ENCODE measurements around the gene PLPP7.
"Not testable (repeated sequence)": the region's sequence is repeated elsewhere in the genome, so short reads cannot be mapped to it uniquely, and the experiment has no call there.

Gene PLPP7

DNA sequence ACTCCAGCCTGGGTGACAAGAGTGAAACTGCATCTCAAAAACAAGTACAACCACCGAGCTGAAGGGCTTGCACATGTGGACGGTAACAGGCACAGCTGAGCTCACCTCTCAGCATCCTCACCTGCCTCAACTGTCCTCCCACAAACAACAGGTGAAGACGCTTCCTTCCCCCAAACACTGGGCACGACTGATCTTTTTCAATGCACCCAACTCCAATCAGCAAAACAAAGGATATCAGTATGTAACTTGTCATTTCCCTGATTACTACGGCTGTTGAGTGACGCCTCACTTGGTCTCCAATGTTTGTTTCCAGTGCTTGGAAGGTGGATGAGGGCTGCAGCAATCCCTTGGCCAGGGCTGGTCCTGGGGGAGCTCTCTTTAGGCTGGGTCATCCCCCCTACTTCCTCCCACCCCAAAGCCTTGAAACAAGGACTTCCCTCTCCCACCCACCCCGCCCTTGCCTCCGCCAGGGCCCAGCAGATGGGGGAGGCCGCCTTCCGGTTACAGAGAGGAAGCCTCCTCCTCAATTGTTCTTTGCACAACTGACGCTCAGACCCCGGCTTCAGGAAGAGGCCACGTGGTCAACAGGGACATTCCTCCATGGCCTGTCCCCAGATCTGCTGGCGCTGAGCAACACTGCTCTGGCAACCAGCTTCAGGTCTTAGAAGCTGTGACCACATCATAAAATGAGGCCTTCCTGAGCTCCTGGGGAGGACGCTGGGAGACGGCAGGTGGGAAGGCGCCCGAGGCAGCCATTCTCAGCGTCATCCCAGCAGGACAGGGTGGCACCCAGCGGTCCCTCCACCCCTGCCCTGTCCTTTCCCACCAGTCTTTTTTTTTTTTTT is 19.1 kb upstream of the PLPP7 start:
- peak in 2 of 4 experiments; percentile 34 to 50 for DNase-seq

DNA sequence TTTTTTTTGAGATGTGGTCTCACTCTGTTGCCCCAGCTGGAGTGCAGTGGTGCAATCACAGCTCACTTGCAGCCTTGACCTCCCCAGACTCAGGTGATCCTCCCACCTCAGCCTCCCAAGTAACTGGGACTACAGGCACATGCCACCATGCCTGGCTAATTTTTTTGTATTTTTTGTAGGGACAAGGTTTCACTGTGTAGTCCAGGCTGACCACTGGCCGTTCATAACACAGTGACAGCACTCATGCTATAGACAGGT is 18.6 kb upstream of the PLPP7 start:
- DNase-seq, result not testable (repeated sequence)

DNA sequence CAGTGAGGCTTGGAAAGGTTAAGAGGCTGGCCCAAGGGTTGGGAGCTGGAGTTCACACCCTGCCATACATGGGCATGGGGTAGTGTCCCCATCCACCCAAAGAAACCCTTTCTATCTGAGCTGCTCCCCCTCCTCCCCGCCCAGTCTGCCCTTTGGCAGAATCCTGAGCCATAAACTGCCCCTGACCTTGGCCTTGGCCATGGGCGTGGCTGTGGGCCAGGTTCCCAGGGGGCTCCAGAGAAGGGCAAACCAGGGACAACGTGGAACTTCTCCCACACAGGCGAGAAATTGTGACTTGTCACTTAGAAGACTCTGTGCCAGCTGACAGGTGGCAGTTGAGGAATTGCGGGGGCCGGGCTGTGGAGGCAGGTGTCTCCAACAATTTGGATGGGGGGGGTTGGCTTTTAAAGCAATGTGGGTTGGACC is 18.0 kb upstream of the PLPP7 start:
- DNase-seq, result no peak

DNA sequence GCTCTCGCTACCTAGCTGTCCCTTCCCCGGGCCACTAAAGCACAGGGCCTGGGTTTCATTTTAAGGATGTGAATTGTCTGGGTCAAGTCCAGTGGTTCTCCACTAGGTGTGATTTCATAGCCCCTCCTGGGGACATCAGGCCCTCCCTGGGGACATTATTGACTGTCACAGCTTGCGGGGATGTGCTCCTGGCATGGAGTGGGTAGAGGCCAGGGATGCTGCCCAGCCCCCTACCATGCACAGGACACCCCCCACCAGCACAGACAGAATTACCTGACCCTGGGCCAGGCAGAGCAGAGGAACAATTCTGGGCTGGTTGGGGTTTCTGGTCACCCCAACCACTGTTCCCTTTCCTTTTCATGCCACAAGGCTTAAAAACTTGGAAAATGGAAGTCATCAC is 17.3 kb upstream of the PLPP7 start:
- DNase-seq, result no peak

DNA sequence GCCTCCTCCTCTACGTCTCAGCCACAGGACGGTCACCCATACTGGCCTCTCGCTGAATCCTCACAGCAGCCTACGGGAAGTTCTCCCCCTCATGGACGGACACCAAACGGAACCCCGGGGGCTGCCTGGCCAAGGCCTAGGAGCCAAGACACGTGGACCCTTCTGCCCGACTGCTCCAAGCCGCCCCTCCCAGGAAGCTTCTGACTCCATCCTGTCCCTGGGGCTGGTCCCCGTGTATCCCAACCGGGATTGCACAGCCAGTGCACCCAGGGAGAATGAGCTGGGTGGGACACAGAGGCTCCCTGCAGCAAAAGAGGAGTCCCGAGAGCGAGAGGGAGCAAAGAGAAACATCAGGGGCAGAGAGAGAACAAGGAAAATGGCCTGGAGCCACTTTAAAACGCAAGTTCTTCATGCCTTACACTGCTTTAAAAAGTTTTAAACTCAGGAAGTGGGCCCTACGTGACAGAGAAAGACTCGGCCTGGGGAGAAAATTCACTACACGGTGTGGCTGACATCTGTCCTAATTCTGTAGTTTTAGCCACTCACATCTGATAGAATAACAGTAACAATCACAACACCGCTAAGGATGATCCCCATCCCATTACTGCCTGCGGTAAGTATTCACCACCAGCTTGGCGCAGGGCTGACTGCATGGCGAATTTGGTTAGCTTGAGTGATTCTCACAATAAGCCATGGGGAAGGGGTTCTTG is 16.2 kb upstream of the PLPP7 start:
- no peak for DNase-seq

DNA sequence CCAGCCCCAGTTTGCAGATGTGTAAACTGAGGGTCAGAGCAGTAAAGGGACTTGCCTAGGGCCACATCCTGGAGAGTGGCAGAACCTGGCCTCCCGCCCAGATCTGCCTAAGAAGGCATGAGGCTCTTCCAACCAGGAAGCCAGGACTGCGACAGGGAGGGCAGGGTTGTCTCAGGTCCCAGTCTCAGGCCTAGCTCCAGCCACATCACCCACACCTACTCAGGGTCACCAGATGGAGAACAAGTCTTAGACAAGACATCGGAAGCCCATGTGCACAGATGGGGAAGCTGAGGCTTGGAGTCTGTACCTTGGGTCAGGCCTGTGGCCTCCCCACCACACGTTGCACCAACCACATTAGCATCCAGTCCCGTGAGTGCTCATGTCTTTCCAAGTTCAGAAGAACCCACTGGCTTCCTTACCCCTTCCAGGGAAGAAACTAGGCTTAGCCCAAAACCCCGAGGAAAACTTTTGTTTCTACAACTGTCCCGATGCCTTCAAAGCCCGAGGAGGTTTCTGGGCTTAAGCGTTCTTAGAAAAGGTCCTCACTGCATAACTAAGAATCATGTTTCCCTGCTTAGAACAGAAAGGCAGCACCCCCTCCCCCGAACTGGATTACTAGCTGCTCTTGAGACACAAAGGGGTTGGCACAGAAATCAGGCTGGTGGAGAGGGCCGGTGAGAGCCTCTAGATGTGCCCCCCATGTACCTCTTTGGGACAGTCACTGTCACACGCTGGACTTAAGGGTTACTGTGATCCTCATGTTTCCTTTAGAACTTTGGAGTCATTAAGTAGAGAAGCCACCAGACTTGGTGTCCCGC is 15.5 kb upstream of the PLPP7 start:
- DNase-seq, result no peak

DNA sequence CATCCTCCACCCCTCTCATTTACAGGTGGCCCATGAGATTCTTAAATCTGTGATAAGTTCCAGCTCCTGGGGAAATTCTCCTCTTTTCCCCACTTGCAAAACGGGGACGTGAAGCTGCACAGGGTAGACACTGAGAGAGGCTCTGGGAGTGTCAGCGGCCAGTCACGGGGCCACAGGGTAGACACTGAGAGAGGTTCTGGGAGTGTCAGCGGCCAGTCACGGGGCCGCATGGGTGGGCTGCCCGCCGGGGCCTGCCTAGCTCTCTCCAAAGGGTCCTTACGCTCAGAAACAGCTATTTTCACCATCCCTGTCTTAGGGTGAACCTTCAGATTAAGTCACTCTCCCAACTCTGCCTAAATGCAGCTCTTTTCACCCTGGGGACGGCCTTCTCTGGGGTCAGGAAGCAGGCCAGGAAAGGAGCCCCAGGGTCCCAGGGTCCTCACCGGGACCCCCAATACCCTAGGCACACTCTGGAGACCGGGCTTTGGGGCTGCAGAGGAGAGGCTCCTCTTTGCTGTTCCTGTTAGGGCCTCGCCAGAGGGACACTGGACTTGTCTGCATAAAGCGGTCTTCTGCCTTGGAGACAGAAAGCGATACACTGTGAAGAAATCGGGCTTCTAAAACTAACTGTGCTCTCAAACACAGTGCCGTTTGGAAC is 14.7 kb upstream of the PLPP7 start:
- no peak for DNase-seq

DNA sequence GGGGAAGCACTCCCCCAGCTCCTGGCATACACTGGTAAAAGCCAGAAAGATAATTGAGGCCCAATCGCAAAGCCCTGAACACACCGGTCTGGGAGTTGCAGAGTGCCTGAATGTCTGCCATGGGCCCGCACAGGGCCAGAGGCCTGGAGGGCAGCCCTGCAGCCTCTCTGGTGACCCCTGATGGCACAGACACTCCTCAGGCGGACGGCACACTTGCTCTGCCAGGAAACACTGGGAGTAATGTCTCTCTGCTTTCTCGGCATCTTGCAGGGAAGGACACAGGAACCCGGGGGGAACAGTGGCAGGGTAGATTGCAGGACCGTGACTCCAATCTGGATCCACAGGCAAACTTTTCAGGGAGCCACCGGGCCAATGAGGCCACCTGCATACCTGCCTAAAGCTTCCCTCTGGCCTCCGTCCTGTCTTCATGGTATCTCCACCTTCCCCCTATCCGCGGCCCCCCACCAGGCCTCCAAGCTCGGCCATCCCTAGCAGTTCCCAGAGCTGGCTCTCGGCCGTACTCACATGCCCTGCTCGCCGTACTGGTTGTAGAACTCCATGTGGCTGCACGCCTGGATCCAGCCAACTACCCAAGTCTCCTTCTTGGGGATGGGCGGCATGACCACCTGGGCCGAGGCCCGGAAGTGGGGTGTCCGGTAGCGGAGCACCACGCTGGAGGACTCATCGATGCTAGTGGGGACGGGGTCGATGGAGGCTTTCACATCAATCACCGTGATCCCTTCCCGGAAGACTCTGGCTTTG is 14.0 kb upstream of the PLPP7 start:
- peak in 1 of 4 experiments; percentile 17 for DNase-seq

DNA sequence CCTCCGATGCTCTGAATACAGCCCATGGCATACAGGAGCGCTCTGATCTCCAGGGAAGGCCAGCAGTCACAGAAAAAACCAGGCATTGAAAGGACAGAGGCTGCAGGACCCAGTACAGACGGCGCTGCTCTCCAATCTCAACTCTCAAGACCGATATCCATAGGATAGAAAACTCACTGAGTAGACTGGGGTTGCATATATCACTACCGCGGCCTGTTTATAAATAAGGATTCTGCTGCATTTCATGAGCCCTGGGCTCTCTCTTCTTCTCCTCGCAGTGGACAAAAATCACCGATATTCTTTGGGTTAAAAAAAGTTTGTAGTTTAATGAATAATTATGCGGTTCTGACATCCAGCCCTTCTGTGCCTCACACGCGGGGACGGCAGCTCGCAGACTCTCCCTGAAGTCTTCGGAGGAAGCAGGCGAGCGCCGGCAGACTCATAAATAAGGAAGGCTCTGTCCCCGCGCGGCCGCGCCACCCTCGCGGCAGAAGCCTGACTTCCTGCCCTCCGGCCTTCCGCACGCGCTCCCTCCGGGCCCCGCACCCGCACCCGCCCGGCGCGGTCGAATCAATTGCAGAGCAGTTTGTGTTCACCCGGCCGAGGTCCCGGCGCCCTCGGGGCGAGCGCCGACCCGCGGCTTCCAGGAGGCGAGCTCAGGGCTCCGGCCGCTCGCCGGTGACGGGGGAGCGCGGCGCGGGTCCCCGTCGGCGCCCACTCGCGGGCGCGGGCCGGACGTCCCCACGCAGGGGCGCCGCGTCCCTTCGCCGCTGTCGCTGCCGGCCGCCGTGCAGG is 13.2 kb upstream of the PLPP7 start, which contains the start of gene FAM78A:
Gene FAM78A, minus strand, starts transcription at position 417 of the 795 bp plus-strand sequence. Its CDS starts 331 bp downstream, at position 86.
- peak in 1 of 4 experiments; percentile 33 for DNase-seq

DNA sequence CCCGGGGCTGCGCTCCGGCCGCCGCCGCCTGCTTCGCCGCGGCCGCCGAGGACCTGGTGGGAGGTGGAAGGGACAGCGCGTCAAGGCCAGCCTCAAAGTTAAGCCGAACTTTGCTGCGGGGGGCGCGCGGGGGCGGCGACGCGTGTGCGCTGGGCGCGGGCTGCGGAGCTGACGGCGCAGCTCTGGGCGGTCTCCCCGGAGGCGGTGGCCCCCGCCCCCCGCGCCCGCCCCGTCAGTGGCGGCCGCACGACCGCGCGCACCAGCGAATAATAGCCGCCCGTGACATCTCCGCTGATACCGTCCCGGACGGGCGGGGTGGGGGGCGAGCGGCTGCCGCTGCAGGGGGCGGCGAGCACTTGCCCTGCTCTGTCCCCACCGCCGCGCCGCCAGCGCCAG is 12.6 kb upstream of the PLPP7 start:
- peak in 1 of 4 experiments; percentile 41 for DNase-seq

DNA sequence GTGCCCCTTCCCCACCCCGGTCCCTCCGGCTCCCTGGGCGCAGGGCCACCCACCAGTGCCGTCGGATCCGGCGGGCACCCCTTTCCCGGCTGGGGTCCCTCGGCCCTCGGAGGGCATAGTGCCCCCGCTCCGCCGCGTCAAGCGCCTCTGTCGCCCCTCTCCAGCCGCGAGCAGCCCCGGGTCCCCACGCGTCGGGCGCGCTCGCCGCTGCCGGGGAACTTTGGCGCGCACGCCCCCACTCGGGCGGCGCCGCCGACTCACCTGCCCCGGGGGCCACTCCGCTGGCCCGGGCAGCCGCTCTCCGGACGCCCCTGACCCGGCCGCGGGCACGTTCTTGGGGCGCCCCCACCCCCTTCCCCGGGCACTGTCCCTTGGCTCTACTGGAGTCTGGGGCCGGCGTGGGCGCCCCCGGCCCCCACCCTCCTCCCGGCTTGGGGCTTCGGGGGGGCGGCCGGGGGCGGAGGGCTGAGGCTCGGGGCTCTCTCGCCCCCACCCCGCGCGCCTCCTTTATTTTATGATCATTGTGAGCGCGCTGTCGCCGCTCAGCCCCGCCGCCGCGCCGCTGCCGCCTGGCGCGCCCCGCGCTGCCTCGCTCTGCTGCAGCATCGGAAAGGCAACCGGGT is 12.1 kb upstream of the PLPP7 start:
- peak in 1 of 4 experiments; percentile 35 for DNase-seq

DNA sequence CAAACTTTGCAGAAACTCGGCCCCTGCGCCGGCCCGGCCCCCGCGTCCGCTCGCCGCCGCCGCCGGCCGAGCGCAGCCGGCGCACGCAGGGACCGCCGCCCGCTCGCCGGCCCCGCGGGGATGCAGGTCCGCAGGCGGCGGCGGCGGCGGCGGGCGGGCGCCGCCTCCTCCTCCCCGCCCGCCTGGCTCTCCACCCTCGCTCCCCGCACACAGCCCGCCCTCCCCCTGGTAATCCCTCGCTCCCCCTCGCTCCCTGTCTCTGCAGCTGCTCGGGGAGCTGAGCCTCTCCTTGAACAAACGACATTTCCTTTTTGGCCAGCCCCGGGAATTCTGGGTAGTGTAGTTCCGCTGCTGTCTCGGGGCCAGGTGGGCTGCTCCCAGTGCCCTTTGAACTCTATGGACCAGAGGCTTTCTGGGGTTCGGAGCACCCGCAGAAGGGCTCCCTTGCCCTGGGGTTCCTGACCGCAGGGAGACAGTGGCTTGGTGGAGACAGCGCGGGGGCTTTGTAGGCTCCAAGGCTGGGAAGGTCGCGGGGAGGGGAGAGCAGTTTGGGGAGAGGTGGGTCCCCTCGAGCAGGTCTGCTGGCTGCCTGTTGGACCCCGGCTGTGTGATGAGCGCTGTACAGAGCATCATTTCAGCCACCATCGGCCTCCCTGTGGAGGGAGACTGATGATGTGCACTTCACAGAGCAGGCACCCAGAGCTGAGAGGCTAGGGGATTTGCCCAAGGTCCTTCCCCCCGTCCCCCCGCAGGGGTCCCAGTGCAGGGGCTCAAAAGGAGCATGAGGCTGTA is 11.4 kb upstream of the PLPP7 start:
- DNase-seq, result peak in 3 of 4 experiments; percentile 32 to 43 (median 37)

DNA sequence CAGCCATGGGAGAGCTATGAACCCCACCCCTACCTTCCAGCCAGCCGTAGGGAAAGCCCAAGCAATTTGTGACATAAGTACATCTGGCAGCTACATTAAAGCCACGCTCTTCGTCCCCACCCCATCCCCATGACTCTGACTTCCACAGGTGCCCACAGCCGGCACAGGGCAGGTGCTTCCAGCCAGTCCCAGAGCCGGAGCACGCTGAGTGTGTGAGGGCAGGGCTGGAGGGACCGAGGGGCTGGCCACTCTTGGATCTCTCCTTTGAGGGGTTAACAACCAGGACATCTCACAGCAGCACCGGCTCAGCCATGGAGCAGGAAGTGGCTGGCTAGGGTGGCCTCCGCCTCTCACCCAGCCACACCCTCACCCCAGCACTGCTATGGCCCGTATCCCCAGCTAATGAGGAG is 10.8 kb upstream of the PLPP7 start:
- DNase-seq, result no peak

DNA sequence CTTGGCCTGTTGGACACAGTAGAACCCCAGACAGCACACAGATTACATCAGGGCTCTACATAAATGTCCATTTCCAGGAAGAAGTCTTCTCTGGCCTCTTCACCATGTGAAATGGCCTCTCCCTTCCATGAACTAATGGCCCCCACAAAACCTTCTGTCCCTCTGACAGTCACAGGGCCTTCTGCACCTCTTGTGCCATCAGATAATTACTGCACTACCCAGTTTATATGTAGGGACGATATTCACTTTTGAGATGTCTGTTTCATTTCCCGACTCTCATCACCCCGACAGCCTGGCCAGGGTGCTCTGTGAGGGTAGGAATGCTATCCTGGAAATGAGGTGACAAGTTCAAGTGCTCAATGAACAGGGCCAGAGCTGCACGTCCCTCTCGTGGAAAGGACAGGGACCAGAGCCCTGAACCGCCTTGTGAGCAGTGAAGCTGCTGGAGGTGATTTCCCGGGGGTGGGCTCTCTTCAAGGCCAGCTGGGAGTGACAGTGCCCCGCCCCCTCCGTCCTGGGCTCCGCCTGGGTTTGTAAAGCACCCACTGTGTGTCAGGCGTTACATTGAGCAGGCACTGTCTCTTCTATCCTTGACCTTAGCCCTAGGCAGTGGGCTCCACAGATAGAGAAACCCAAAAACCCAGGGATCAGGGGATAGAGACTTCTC is 10.2 kb upstream of the PLPP7 start:
- DNase-seq, result no peak

DNA sequence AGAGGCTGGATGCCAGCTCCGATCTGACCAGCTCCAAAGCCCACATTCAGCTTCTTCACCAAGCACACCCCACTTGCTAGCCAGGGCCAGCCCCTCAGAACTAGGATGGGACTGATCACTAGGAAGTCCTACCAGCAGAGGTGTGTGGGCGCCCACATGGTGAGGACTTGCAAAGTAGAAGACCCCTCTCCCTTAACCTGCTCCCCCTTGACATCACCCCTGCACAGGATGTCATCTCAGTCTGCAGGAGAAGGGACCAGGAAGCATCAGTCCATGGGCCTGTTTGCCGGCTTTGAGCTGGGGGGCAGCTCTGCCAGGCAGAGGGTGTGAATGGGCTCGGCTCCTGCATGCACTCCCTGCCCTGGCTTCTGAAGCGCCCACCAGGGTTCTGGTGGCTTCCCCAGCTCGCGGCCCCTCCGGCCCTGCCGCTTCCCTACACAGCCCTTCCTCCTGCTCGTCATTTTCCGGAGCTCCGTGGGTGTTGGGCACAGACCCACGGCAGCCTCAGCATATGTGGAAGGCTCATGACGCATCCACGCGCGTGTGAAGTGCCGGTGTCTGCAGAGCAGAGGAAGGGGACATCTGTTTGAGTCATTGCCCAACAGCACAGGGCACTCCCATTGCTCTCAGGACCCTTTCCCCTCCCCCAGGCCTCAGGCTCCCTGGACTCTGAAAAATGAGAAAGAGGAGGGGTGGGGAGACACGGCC is 9.5 kb upstream of the PLPP7 start:
- DNase-seq, result no peak

DNA sequence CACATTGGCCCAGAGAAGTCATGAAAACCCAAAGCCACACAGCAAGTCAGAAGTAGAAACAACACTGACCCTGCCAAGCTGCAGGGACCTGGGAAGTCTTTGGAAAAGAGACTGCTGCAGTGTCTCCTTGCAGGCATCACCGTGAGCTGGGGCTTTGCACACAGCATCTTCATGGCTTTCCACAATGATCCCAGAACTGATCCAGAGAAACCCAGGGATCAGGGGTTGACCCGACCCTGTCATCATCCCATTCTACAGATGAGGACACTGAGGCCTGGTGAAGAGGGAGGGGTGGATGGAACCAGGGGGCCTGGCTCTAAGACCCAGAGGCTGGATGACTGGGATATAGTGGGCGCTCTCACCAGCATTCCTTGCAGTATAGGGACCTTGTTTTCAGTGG is 8.9 kb upstream of the PLPP7 start:
- DNase-seq, result no peak

DNA sequence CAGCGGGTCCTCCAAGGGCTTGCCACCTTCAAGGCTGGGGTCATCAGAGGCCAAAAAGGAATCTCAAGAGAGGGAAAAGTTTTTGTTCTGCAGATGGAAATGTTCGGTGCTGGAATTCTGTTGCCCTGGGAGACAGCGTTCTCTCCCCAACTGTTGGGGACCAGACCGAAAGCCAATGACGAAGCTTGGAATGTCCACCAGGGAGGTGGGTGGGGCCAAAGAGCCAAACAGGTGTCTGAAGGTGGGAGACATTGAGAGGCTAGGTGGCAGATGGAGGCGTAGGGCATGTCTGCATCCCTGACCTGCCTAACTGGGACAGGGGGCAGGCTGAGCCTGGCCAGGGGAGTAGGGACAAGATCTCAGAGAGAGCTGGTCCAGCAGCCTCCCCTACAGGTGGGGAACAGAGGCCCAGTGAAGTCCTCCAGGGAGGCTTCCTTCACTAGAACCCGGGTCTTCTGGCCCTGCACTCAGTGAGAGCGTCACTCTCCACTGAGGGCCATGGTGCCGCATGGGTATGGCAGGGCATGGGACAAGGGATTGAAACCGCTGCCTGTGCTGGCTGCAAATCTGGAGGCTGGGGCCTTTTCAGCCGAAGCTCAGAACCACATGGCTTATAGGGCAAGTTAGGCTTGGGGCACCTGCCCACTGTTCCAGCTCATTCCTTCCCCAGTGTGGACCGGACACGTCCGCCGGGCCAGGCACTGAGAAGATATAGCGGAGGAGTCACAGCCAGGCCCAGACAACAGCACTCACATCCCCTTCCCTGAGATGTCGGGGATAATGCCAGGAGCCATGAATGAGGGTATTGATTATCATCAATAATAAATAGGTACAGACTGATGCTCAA is 8.2 kb upstream of the PLPP7 start:
- DNase-seq, result no peak

DNA sequence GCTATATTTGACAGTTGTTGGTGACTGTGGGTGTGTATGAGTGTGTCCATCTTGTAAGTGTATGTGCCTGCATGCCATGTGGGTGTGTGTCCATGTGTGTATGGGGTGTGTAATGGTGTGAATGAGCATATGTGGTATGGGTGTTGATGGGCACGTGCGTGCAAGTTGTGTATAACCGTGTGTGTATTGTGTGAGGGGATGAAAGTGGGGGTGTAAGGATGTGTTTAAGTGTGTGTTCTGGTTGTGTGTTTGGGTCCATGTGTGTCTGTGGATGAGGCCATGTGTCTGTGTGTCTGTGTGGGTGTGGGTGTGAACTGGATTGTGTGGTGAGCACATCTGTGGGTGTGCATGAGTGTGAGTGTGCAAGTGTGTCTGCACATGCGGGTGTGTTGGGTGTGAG is 7.3 kb upstream of the PLPP7 start:
- no peak for DNase-seq
